GM12878 (cell line): ENCODE measurements around the gene SVIL. TPM values are rescaled to one million over a fixed set of nuclear protein-coding genes. Genes with fewer than 3 reads are reported as not detected.

ENCODE experiments used
- GATAD2B ChIP-seq: fragments of 450-650 bp; conservative IDR thresholded peaks from 2 replicates; pipeline ENCODE4 v1.6.1; 2017; ENCODE audit warnings: low read depth, mild to moderate bottlenecking, moderate library complexity
- SMAD5 ChIP-seq: IDR thresholded peaks from 2 replicates; pipeline ENCODE4 v1.6.1; 2016; ENCODE audit warnings: antibody characterized with exemption, low read depth
- SMARCA5 ChIP-seq: fragments of 450-650 bp; IDR thresholded peaks from 2 replicates; pipeline ENCODE4 v1.6.1; 2017; ENCODE audit warnings: mild to moderate bottlenecking
- SRF ChIP-seq, 2 experiments: IDR thresholded peaks; 2 replicates each; pipeline ENCODE4 v1.6.1; 2011; ENCODE audit warnings: low read depth in 2 of 2, low read length in 2 of 2, mild to moderate bottlenecking in 1 of 2, moderate library complexity in 1 of 2
- SUZ12 ChIP-seq: fragments of 200-600 bp; sonication (generic); IDR thresholded peaks from one replicate; pipeline ENCODE4 v1.6.1; 2018; ENCODE audit warnings: antibody characterized with exemption, mild to moderate bottlenecking; ENCODE audit not compliant: unreplicated experiment
- polyA plus RNA-seq, 11 experiments: library from polyadenylated mRNA; depleted of rRNA in 4 of 11; unstranded in 6 of 11; stranded (reverse) in 5 of 11; fragments of >200 nt; fragmentation: Nextera tagmentation in 4 of 11; fragmentation: Illumina TruSeq in 1 of 11; extraction: Ambion mirVana in 4 of 11; extraction: Trizol in 1 of 11; gene quantifications; 1 replicate in 1 of 11; 2 replicates in 10 of 11; pipeline versions ENCODE4 v1.2.1 to v1.2.3, GENCODE V29; 2011 to 2016; ENCODE audit warnings: inconsistent platforms in 2 of 11, missing spikeins in 2 of 11, low read depth in 1 of 11
- total RNA-seq, 4 experiments: library from RNA; depleted of rRNA in 3 of 4; stranded (reverse); fragments of >200 nt in 3 of 4; fragmentation: Illumina TruSeq in 1 of 4; extraction: Trizol in 1 of 4; gene quantifications; 2 replicates each; pipeline versions ENCODE4 v1.2.1 to v1.2.3, GENCODE V29; 2013 to 2021
- TF ChIP-seq, protein P1 (sequence below): fragments of 450-650 bp; IDR thresholded peaks from 2 replicates; pipeline ENCODE4 v1.6.1; 2017; ENCODE audit warnings: borderline replicate concordance
- TF ChIP-seq, protein P2 (sequence below): fragments of 450-650 bp; IDR thresholded peaks from 2 replicates; pipeline ENCODE4 v1.6.1; 2018; ENCODE audit warnings: borderline replicate concordance, mild to moderate bottlenecking; ENCODE audit not compliant: partially characterized antibody
- TF ChIP-seq, protein P3 (sequence below): IDR thresholded peaks from 2 replicates; pipeline ENCODE4 v1.6.1; 2012; ENCODE audit warnings: low read length, inconsistent platforms
- TF ChIP-seq, protein P4 (sequence below): fragments of 450-650 bp; conservative IDR thresholded peaks from 2 replicates; pipeline ENCODE4 v1.6.1; 2017; ENCODE audit warnings: mild to moderate bottlenecking, moderate library complexity

SVIL gene
- total and polyA plus RNA-seq, 10 of the 15 experiments (the other 5 are each of a cell fraction or from before 2014, with no cell fraction given) = 0.22 to 1.9 (median 0.87) TPM

DNA sequence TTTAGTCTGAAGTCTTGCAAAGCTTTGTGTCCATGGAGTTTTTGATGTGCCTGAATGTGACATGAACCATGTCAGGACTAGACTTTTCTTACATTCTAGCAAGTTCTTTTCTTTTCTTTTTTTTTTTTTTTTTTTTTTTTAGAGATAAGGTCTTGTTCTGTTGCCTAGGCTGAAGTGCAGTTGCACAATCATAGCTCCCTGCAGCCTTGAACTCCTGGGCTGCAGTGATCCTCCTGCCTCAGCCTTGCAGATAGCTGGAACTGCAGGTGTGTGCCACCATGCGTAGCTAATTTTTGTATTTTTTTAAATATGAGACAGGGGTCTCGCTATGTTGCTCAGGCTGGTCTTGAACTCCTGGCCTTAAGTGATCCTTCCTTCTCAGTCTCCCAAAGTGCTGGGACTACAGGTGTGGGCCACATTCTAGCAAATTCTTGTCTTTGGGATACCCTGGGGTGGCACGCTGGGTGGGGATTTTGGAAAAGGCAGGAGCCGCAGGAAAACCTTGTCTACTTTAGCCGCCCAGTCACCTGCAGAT lies 152.8 kb downstream of the SVIL start (continued):
- TF ChIP-seq, protein P1, sequence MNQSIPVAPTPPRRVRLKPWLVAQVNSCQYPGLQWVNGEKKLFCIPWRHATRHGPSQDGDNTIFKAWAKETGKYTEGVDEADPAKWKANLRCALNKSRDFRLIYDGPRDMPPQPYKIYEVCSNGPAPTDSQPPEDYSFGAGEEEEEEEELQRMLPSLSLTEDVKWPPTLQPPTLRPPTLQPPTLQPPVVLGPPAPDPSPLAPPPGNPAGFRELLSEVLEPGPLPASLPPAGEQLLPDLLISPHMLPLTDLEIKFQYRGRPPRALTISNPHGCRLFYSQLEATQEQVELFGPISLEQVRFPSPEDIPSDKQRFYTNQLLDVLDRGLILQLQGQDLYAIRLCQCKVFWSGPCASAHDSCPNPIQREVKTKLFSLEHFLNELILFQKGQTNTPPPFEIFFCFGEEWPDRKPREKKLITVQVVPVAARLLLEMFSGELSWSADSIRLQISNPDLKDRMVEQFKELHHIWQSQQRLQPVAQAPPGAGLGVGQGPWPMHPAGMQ = no peak
- TF ChIP-seq SRF (IDR thresholded peaks at IDR 0.05; ENCODE audit: low read depth in 2 of 2, low read length in 2 of 2) = no peak
- TF ChIP-seq, protein P2, sequence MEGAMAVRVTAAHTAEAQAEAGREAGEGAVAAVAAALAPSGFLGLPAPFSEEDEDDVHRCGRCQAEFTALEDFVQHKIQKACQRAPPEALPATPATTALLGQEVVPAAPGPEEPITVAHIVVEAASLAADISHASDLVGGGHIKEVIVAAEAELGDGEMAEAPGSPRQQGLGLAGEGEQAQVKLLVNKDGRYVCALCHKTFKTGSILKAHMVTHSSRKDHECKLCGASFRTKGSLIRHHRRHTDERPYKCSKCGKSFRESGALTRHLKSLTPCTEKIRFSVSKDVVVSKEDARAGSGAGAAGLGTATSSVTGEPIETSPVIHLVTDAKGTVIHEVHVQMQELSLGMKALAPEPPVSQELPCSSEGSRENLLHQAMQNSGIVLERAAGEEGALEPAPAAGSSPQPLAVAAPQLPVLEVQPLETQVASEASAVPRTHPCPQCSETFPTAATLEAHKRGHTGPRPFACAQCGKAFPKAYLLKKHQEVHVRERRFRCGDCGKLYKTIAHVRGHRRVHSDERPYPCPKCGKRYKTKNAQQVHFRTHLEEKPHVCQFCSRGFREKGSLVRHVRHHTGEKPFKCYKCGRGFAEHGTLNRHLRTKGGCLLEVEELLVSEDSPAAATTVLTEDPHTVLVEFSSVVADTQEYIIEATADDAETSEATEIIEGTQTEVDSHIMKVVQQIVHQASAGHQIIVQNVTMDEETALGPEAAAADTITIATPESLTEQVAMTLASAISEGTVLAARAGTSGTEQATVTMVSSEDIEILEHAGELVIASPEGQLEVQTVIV = no peak
- TF ChIP-seq, protein P3, sequence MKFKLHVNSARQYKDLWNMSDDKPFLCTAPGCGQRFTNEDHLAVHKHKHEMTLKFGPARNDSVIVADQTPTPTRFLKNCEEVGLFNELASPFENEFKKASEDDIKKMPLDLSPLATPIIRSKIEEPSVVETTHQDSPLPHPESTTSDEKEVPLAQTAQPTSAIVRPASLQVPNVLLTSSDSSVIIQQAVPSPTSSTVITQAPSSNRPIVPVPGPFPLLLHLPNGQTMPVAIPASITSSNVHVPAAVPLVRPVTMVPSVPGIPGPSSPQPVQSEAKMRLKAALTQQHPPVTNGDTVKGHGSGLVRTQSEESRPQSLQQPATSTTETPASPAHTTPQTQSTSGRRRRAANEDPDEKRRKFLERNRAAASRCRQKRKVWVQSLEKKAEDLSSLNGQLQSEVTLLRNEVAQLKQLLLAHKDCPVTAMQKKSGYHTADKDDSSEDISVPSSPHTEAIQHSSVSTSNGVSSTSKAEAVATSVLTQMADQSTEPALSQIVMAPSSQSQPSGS = no peak
- no peak for TF ChIP-seq GATAD2B
- no peak for TF ChIP-seq SUZ12
- TF ChIP-seq, protein P4, sequence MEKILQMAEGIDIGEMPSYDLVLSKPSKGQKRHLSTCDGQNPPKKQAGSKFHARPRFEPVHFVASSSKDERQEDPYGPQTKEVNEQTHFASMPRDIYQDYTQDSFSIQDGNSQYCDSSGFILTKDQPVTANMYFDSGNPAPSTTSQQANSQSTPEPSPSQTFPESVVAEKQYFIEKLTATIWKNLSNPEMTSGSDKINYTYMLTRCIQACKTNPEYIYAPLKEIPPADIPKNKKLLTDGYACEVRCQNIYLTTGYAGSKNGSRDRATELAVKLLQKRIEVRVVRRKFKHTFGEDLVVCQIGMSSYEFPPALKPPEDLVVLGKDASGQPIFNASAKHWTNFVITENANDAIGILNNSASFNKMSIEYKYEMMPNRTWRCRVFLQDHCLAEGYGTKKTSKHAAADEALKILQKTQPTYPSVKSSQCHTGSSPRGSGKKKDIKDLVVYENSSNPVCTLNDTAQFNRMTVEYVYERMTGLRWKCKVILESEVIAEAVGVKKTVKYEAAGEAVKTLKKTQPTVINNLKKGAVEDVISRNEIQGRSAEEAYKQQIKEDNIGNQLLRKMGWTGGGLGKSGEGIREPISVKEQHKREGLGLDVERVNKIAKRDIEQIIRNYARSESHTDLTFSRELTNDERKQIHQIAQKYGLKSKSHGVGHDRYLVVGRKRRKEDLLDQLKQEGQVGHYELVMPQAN = no peak
- no peak for TF ChIP-seq SMARCA5
- no peak for TF ChIP-seq SMAD5
